Epithelial cell of esophagus (primary cell): ENCODE measurements around the gene DISC1.

Source experiments
- DNase-seq: peaks from one replicate; pipeline ENCODE4 v3.0.0; 2010; ENCODE audit warnings: low read depth
- H3K4me3 ChIP-seq: 2 replicates; pipeline ENCODE4 v1.5.1; 2011; ENCODE audit warnings: mild to moderate bottlenecking, low read length, control low read depth
- CTCF ChIP-seq: IDR thresholded peaks from 2 replicates; pipeline ENCODE4 v1.5.1; 2011; ENCODE audit warnings: low read depth, mild to moderate bottlenecking, low read length, control low read depth, inconsistent platforms; ENCODE audit not compliant: insufficient read depth; ENCODE audit errors: missing control alignments

DISC1 gene

GRCh38 chr1:231808116-231808515 is 181.5 kb downstream of the DISC1 start:
- DNase-seq: no peak
- H3K4me3 ChIP-seq: no peak overlapping the region
- no peak for TF ChIP-seq CTCF

- peak; percentile 56 for DNase-seq
- no peak for TF ChIP-seq CTCF
- H3K4me3 ChIP-seq: no peak overlapping the region
Observed at GRCh38 chr1:231808990-231809389, 182.4 kb downstream of the DISC1 start.

GRCh38 chr1:231810415-231810814 is 183.8 kb downstream of the DISC1 start:
- H3K4me3 ChIP-seq: no peak overlapping the region
- DNase-seq: no peak
- no peak for TF ChIP-seq CTCF

- no peak for TF ChIP-seq CTCF
- H3K4me3 ChIP-seq: no peak overlapping the region
- DNase-seq: no peak
Observed at GRCh38 chr1:231814021-231814420, 187.4 kb downstream of the DISC1 start.

GRCh38 chr1:231814521-231814920 is 187.9 kb downstream of the DISC1 start:
- no peak for TF ChIP-seq CTCF
- H3K4me3 ChIP-seq: no peak overlapping the region
- no peak for DNase-seq

GRCh38 chr1:231817801-231818200 is 191.2 kb downstream of the DISC1 start:
- TF ChIP-seq CTCF: no peak
- no peak overlapping the region for H3K4me3 ChIP-seq
- no peak for DNase-seq

GRCh38 chr1:231818337-231818736 is 191.7 kb downstream of the DISC1 start:
- DNase-seq: no peak
- TF ChIP-seq CTCF: no peak
- no peak overlapping the region for H3K4me3 ChIP-seq
